OCI-LY7 (cell line): ENCODE data around the gene MRPS22. TPM values are rescaled to one million over a fixed set of nuclear protein-coding genes. Genes with fewer than 3 reads are reported as not detected.

Source experiments
- BruUV-seq: library from RNA; stranded (reverse); fragments of 400-500 nt; replicated peaks from 2 replicates; lab custom pipeline; 2021; lab: Mats Ljungman, UMichigan
- CTCF ChIA-PET: fragments of 300-600 bp; sonication (Branson Sonifier 250); formaldehyde crosslinking; loops from one replicate; lab custom pipeline; 2022; ENCODE audit warnings: antibody characterized with exemption; ENCODE audit not compliant: unreplicated experiment; lab: Charles Lee
- POLR2A ChIA-PET: fragments of 300-600 bp; sonication (Branson Sonifier 250); formaldehyde crosslinking; loops from one replicate; lab custom pipeline; 2022; ENCODE audit warnings: antibody characterized with exemption; lab: Charles Lee
- DNase-seq: peaks from one replicate; pipeline ENCODE4 v3.0.0-alpha.2; 2015; ENCODE audit warnings: low spot score
- H2AFZ ChIP-seq: fragments of 200-600 bp; sonication (generic), shearing (Covaris generic); 2 replicates; pipeline ENCODE4 v1.6.1; 2014; ENCODE audit warnings: mild to moderate bottlenecking, antibody characterized with exemption, low read length, moderate library complexity
- H3K27ac ChIP-seq: fragments of 200-600 bp; sonication (generic); 2 replicates; pipeline ENCODE4 v1.5.1; 2014; ENCODE audit warnings: mixed run types, low read depth, mild to moderate bottlenecking, moderate library complexity, low read length, inconsistent platforms; ENCODE audit not compliant: poor library complexity, severe bottlenecking
- H3K36me3 ChIP-seq: fragments of 200-600 bp; sonication (generic); 2 replicates; pipeline ENCODE4 v1.6.1; 2014; ENCODE audit warnings: mild to moderate bottlenecking, antibody characterized with exemption, low read length, moderate library complexity, mixed read lengths; ENCODE audit not compliant: insufficient read depth
- H3K4me1 ChIP-seq: fragments of 200-600 bp; sonication (generic); 2 replicates; pipeline ENCODE4 v1.5.1; 2014; ENCODE audit warnings: mild to moderate bottlenecking, low read length; ENCODE audit not compliant: insufficient read depth, poor library complexity, severe bottlenecking
- H3K4me2 ChIP-seq: fragments of 200-600 bp; sonication (generic); 2 replicates; pipeline ENCODE4 v1.6.1; 2014; ENCODE audit warnings: mild to moderate bottlenecking, low read length
- H3K4me3 ChIP-seq: fragments of 200-600 bp; sonication (generic); 2 replicates; pipeline ENCODE4 v1.5.1; 2014; ENCODE audit warnings: mild to moderate bottlenecking, low read depth, low read length; ENCODE audit not compliant: poor library complexity, severe bottlenecking
- H3K79me2 ChIP-seq: fragments of 200-600 bp; sonication (generic); 2 replicates; pipeline ENCODE4 v1.6.1; 2016; ENCODE audit warnings: low read depth, mild to moderate bottlenecking, low read length, moderate library complexity, mixed read lengths; ENCODE audit not compliant: insufficient read depth
- H3K9me2 ChIP-seq: fragments of 200-600 bp; sonication (generic); 2 replicates; pipeline ENCODE4 v1.6.1; 2016; ENCODE audit warnings: mild to moderate bottlenecking, low read length, mixed read lengths; ENCODE audit not compliant: insufficient read depth
- H3K9me3 ChIP-seq: fragments of 200-600 bp; sonication (generic); 2 replicates; pipeline ENCODE4 v1.6.1; 2014; ENCODE audit warnings: mild to moderate bottlenecking, mixed run types, low read length, mixed read lengths
- H4K20me1 ChIP-seq: fragments of 200-600 bp; sonication (generic); 2 replicates; pipeline ENCODE4 v1.6.1; 2014; ENCODE audit warnings: mild to moderate bottlenecking, antibody characterized with exemption, low read length, moderate library complexity, mixed read lengths; ENCODE audit not compliant: insufficient read depth
- EZH2phosphoT487 ChIP-seq: fragments of 200-600 bp; sonication (generic); IDR thresholded peaks from 2 replicates; pipeline ENCODE4 v1.6.1; 2018; ENCODE audit warnings: low read depth, borderline replicate concordance, mild to moderate bottlenecking, mixed run types, antibody characterized with exemption, low read length, moderate library complexity, mixed read lengths
- intact Hi-C: fragments of 100-400 bp; cut with micrococcal nuclease; formaldehyde crosslinking; loops from one replicate; pipeline ENCODE4 v1.10.0; 2022; ENCODE audit not compliant: unreplicated experiment
- total RNA-seq, 2 experiments: library from RNA; depleted of rRNA in 1 of 2; stranded (reverse); fragments of >200 nt in 1 of 2; shearing (Covaris generic) in 1 of 2; gene quantifications; 2 replicates each; pipeline ENCODE4 v1.2.3, GENCODE V29; 2014 to 2022
- TF ChIP-seq, protein P1 (sequence below): fragments of 200-600 bp; sonication (generic); conservative IDR thresholded peaks from 2 replicates; pipeline ENCODE4 v1.5.1; 2014; ENCODE audit warnings: mild to moderate bottlenecking, antibody characterized with exemption, low read length, moderate library complexity, mixed read lengths

The MRPS22 gene
- total RNA-seq, 2 experiments from 2014 or later = 54.9 to 61.4 TPM

DNA sequence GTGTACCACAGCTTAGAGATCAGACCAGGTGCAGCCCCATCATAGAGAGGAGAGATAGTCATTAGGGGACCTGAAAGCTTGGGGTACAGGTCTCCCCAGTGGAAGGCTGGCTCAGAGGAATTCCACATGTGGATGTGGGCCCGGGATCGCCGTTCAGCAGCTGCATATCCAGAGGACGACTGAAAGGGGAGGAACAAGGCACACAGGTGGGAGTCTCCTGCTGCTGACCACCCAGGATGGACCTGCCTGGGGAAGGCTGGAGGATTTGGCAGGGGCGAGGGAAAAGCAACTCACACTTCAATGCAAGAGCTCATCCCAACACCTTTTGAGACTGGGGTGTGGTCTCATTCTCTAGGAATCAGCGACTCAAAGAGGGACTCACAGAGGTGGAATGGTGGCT, 25.0 kb upstream of the MRPS22 start:
- no peaks in the 10 kb centered on the region for H3K9me2 ChIP-seq
- no peaks in the 10 kb centered on the region for H3K4me1 ChIP-seq
- ChIA-PET POLR2A (no interaction called here), CTCF (no interaction called here)
- no peaks in the 10 kb centered on the region for H3K36me3 ChIP-seq
- DNase-seq = no peak
- H3K79me2 ChIP-seq = no peaks in the 10 kb centered on the region
- H3K27ac ChIP-seq = no peak overlapping the region
- H3K9me3 ChIP-seq = no peaks in the 10 kb centered on the region
- no peak overlapping the region for H2AFZ ChIP-seq
- H3K4me2 ChIP-seq = no peak overlapping the region
- H4K20me1 ChIP-seq = no peaks in the 10 kb centered on the region
- no peak for TF ChIP-seq EZH2phosphoT487
- TF ChIP-seq, protein P1, sequence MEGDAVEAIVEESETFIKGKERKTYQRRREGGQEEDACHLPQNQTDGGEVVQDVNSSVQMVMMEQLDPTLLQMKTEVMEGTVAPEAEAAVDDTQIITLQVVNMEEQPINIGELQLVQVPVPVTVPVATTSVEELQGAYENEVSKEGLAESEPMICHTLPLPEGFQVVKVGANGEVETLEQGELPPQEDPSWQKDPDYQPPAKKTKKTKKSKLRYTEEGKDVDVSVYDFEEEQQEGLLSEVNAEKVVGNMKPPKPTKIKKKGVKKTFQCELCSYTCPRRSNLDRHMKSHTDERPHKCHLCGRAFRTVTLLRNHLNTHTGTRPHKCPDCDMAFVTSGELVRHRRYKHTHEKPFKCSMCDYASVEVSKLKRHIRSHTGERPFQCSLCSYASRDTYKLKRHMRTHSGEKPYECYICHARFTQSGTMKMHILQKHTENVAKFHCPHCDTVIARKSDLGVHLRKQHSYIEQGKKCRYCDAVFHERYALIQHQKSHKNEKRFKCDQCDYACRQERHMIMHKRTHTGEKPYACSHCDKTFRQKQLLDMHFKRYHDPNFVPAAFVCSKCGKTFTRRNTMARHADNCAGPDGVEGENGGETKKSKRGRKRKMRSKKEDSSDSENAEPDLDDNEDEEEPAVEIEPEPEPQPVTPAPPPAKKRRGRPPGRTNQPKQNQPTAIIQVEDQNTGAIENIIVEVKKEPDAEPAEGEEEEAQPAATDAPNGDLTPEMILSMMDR = no peak
- no peak overlapping the region for H3K4me3 ChIP-seq
- no TSS peak for BruUV-seq
- intact Hi-C loops = no loop called here

DNA sequence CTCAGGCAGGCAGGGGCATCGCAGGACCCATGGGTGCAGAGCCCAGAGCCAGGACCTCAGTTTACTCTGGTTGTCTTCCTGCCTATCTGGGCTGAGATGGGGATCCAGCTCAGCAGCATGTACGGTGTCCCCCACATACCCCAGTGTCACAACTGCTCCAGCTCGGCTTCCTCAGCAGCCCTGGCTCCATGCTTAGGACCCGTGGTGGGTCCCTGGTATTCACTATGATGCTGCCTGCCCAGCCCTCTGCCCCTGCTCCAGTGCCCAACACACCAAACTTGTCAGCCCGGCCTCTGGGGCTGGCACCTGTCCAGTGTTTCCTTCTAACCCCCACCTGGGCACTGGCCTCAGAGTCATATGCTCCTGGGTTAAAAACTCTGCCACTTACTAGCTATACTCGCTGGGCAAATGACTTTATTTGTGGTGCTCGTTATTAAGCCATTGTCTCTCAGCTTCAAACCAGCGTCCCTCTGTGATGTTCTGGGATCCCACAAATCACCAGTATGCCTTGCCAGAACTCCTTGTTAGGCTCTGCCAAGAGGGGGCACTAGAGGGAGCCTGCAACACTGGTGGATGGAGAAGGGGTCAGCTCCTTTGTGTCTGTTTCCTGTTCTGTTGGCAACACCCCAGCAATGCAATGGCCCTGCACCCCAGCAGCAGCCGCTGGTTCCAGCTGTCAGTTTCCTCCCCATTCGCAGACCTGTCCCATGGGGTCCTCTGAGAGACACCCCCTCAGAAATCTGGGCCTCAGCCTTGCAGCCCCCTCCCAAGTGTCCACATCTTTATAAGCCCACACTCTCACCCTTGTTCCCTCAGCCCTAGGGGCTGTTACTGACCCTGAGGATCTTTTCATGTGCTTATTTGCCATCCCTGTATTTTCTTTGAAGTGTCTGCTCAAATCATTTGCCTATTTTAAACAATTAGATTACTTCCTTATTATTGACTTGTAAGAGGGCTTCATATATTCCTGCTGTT, 24.1 kb upstream of the MRPS22 start:
- no peaks in the 10 kb centered on the region for H3K36me3 ChIP-seq
- no peak for TF ChIP-seq EZH2phosphoT487
- TF ChIP-seq, protein P1 = peak; percentile 57
- H3K79me2 ChIP-seq = no peaks in the 10 kb centered on the region
- H3K4me3 ChIP-seq = no peak overlapping the region
- no peaks in the 10 kb centered on the region for H3K9me3 ChIP-seq
- H4K20me1 ChIP-seq = no peaks in the 10 kb centered on the region
- intact Hi-C loops = no loop called here
- no peak overlapping the region for H3K27ac ChIP-seq
- no peak overlapping the region for H3K4me2 ChIP-seq
- no peaks in the 10 kb centered on the region for H3K4me1 ChIP-seq
- BruUV-seq = no TSS peak
- no peak overlapping the region for H2AFZ ChIP-seq
- ChIA-PET CTCF (no interaction called here), POLR2A (no interaction called here)
- no peaks in the 10 kb centered on the region for H3K9me2 ChIP-seq
- DNase-seq = peak; percentile 7
